SK-N-MC (cell line): Measurements from ENCODE around the gene GPR137C.

Experiments
- EZH2 ChIP-seq: fragments of 200-600 bp; sonication (generic); IDR thresholded peaks from one replicate; pipeline ENCODE4 v1.6.1; 2017; ENCODE audit warnings: antibody characterized with exemption
- POLR2AphosphoS5 ChIP-seq: IDR thresholded peaks from 2 replicates; pipeline ENCODE4 v1.6.1; 2012; ENCODE audit warnings: mild to moderate bottlenecking, low read depth, low read length, borderline replicate concordance

- TF ChIP-seq POLR2AphosphoS5, result no peak
- TF ChIP-seq EZH2, result no peak
Observed at GRCh38 chr14:52514046-52514811, 38.4 kb upstream of the GPR137C start.
